Hypothalamus (tissue), 51 donors: ENCODE results near the gene FAM117A.

ENCODE experiments used
- DNase-seq, 51 donors: peaks; one replicate each; lab custom pipeline; 2025; lab: John Stamatoyannopoulos, UW

The FAM117A gene

GRCh38 chr17:49763735-49764558 lies at the start of gene FAM117A:
FAM117A (minus strand) TSS chr17:49764131; CDS start chr17:49764087, 44 bp downstream.
- peak; percentile 39 to 99 (median 94) for DNase-seq

GRCh38 chr17:49809056-49809455 lies 45.1 kb upstream of the FAM117A start:
- no peak for DNase-seq

- DNase-seq: no peak
These were observed 34.8 kb upstream of the FAM117A start for GRCh38 chr17:49798738-49799137.

- peak in 1 of 51 donors; percentile 24 for DNase-seq
These were observed 34.3 kb upstream of the FAM117A start for GRCh38 chr17:49798182-49798581.

- DNase-seq: no peak
These were observed 31.4 kb upstream of the FAM117A start for GRCh38 chr17:49795372-49795771.

GRCh38 chr17:49793309-49793708 lies 29.4 kb upstream of the FAM117A start:
- DNase-seq: no peak

GRCh38 chr17:49789243-49789578 lies 25.3 kb upstream of the FAM117A start:
- no peak for DNase-seq

GRCh38 chr17:49788478-49789242 lies 24.7 kb upstream of the FAM117A start, which contains the start of gene KAT7:
KAT7 (plus strand) TSS chr17:49788681; CDS start chr17:49788835, 154 bp downstream.
- DNase-seq: peak; percentile 74 to 99 (median 98)

- DNase-seq: peak in 24 of 51 donors; percentile 3 to 67 (median 24)
These were observed 24.1 kb upstream of the FAM117A start for GRCh38 chr17:49787884-49788477.

GRCh38 chr17:49784636-49785035 lies 20.7 kb upstream of the FAM117A start:
- no peak for DNase-seq

GRCh38 chr17:49783791-49784190 lies 19.9 kb upstream of the FAM117A start:
- DNase-seq: no peak

- DNase-seq: peak in 1 of 51 donors; percentile 15
These were observed 19.3 kb upstream of the FAM117A start for GRCh38 chr17:49783071-49783715.

- DNase-seq: peak in 5 of 51 donors; percentile 2 to 12 (median 7)
These were observed 15.9 kb upstream of the FAM117A start for GRCh38 chr17:49779739-49780231.

- DNase-seq: no peak
These were observed 15.3 kb upstream of the FAM117A start for GRCh38 chr17:49779156-49779738.

GRCh38 chr17:49777563-49777962 lies 13.6 kb upstream of the FAM117A start:
- DNase-seq: no peak

GRCh38 chr17:49776551-49777300 lies 12.8 kb upstream of the FAM117A start:
- peak in 1 of 51 donors; percentile 9 for DNase-seq

- DNase-seq: no peak
These were observed 11.8 kb upstream of the FAM117A start for GRCh38 chr17:49775546-49776260.

GRCh38 chr17:49766918-49767530 lies 3.1 kb upstream of the FAM117A start:
- DNase-seq: no peak
